H54 (cell line): Measurements from ENCODE around the gene RALGAPA1.
"Not testable (repeated sequence)": the region's sequence is repeated elsewhere in the genome, so short reads cannot be mapped to it uniquely, and the experiment has no call there.

Experiments used
- DNase-seq: peaks from one replicate; pipeline ENCODE4 v3.0.0; 2011; ENCODE audit warnings: low spot score, mixed read lengths; ENCODE audit not compliant: insufficient read length
- FAIRE-seq: peaks from 3 replicates; lab custom pipeline; 2011; peaks lifted over from hg19 to GRCh38; lab: Jason Lieb, UNC
- POLR2A ChIP-seq: IDR thresholded peaks from 2 replicates; pipeline ENCODE4 v1.6.1; 2011; ENCODE audit warnings: low read depth, mild to moderate bottlenecking, low read length

RALGAPA1 gene

GRCh38 chr14:35617500-35617899 is 191.6 kb downstream of the RALGAPA1 start:
- no peak for DNase-seq
- no peak for FAIRE-seq
- no peak for TF ChIP-seq POLR2A

GRCh38 chr14:35607380-35607779 is 201.7 kb downstream of the RALGAPA1 start:
- DNase-seq (no peak), FAIRE-seq (no peak)
- TF ChIP-seq POLR2A, result no peak

GRCh38 chr14:35600253-35600652 is 208.8 kb downstream of the RALGAPA1 start:
- FAIRE-seq (no peak), DNase-seq (no peak)
- no peak for TF ChIP-seq POLR2A

GRCh38 chr14:35594616-35595015 is 214.5 kb downstream of the RALGAPA1 start:
- no peak for TF ChIP-seq POLR2A
- no peak for FAIRE-seq
- no peak for DNase-seq

- FAIRE-seq, DNase-seq: not testable (repeated sequence)
Observed at GRCh38 chr14:35587373-35587772, 221.7 kb downstream of the RALGAPA1 start.

- no peak for FAIRE-seq
- no peak for TF ChIP-seq POLR2A
Observed at GRCh38 chr14:35578639-35579038, 230.5 kb downstream of the RALGAPA1 start.

GRCh38 chr14:35578135-35578534 is 231.0 kb downstream of the RALGAPA1 start:
- FAIRE-seq (no peak), DNase-seq (no peak)
- TF ChIP-seq POLR2A, result no peak

More at GRCh38 chr14:35578639-35579038, 230.5 kb downstream of the RALGAPA1 start:
- DNase-seq, result no peak

GRCh38 chr14:35576856-35577255 is 232.2 kb downstream of the RALGAPA1 start:
- no peak for TF ChIP-seq POLR2A
- DNase-seq (no peak), FAIRE-seq (no peak)

- DNase-seq (no peak), FAIRE-seq (no peak)
- no peak for TF ChIP-seq POLR2A
Observed at GRCh38 chr14:35576260-35576659, 232.8 kb downstream of the RALGAPA1 start.

- FAIRE-seq, result no peak
- no peak for DNase-seq
- no peak for TF ChIP-seq POLR2A
Observed at GRCh38 chr14:35573911-35574310, 235.2 kb downstream of the RALGAPA1 start.

GRCh38 chr14:35571598-35571997 is 237.5 kb downstream of the RALGAPA1 start:
- no peak for DNase-seq
- no peak for TF ChIP-seq POLR2A
- no peak for FAIRE-seq

GRCh38 chr14:35565871-35566464 is 243.1 kb downstream of the RALGAPA1 start:
- DNase-seq (no peak), FAIRE-seq (no peak)
- no peak for TF ChIP-seq POLR2A

GRCh38 chr14:35558680-35559079 is 250.4 kb downstream of the RALGAPA1 start:
- no peak for FAIRE-seq
- no peak for DNase-seq
- no peak for TF ChIP-seq POLR2A

GRCh38 chr14:35557221-35557747 is 251.8 kb downstream of the RALGAPA1 start:
- TF ChIP-seq POLR2A, result no peak
- no peak for FAIRE-seq
- DNase-seq, result no peak

GRCh38 chr14:35556548-35556947 is 252.5 kb downstream of the RALGAPA1 start:
- no peak for TF ChIP-seq POLR2A
- no peak for FAIRE-seq
- no peak for DNase-seq
